Sigmoid colon (tissue), 7 donors: ENCODE data around the gene NDRG4. TPM values are rescaled to one million over a fixed set of nuclear protein-coding genes. Genes with fewer than 3 reads are reported as not detected.

Experiments used
- DNase-seq: peaks from one replicate; pipeline ENCODE4 v3.0.0-alpha.2; 2019
- H3K27ac ChIP-seq, 4 donors: fragments of 200-600 bp; sonication (generic); one replicate each; pipeline ENCODE4 v1.5.1; 2016 to 2019; ENCODE audit warnings: mild to moderate bottlenecking in 1 of 4
- H3K27me3 ChIP-seq, 3 donors: fragments of 200-600 bp; sonication (generic); one replicate each; pipeline ENCODE4 v1.5.1; 2019; ENCODE audit warnings: mild to moderate bottlenecking in 1 of 3
- H3K36me3 ChIP-seq, 4 donors: fragments of 200-600 bp; sonication (generic); one replicate each; pipeline ENCODE4 v1.5.1; 2016 to 2019
- H3K4me1 ChIP-seq, 4 donors: fragments of 200-600 bp; sonication (generic); one replicate each; pipeline ENCODE4 v1.5.1; 2017 to 2019
- H3K4me3 ChIP-seq, 4 donors: fragments of 200-600 bp; sonication (generic); one replicate each; pipeline ENCODE4 v1.5.1; 2017 to 2019; ENCODE audit warnings: mild to moderate bottlenecking in 2 of 4, moderate library complexity in 1 of 4
- H3K9me3 ChIP-seq, 4 donors: fragments of 200-600 bp in 3 of 4; sonication (generic) in 3 of 4; one replicate each; pipeline versions ENCODE4 v1.5.1 to v1.6.1; 2013 to 2019
- EP300 ChIP-seq, 4 donors: sonication (generic); formaldehyde crosslinking; IDR thresholded peaks; one replicate each; pipeline ENCODE4 v1.6.1; 2017; ENCODE audit warnings: antibody characterized with exemption in 4 of 4
- POLR2A ChIP-seq, 2 donors: fragments of 450-650 bp; IDR thresholded peaks; one replicate each; pipeline ENCODE4 v1.6.1; 2016; ENCODE audit warnings: antibody characterized with exemption in 2 of 2, mild to moderate bottlenecking in 2 of 2, moderate library complexity in 2 of 2
- POLR2AphosphoS5 ChIP-seq, 4 donors: sonication (generic); formaldehyde crosslinking; IDR thresholded peaks; one replicate each; pipeline ENCODE4 v1.6.1; 2017; ENCODE audit warnings: antibody characterized with exemption in 4 of 4
- WGBS, 2 donors: extraction: QIAGEN DNeasy Blood & Tissue Kit; methylation state at CpG; one replicate each; pipeline ENCODE4 v1.1.7; 2013; 5-methylcytosine and 5-hydroxymethylcytosine counted together
- intact Hi-C: fragments of 100-400 bp; cut with DNase I; formaldehyde crosslinking; loops from one replicate; pipeline ENCODE4 v1.15.1; 2023
- polyA plus RNA-seq, 3 donors: library from polyadenylated mRNA; stranded (reverse); fragments of 200-250 nt; gene quantifications; one replicate each; pipeline ENCODE4 v1.2.3, GENCODE V29; 2013
- total RNA-seq, 4 donors: library from RNA; depleted of rRNA; stranded (reverse); fragments of >200 nt; gene quantifications; one replicate each; pipeline ENCODE4 v1.1.0, GENCODE V29; 2016
- TF ChIP-seq, protein P1 (sequence below), 4 experiments: fragments of 450-650 bp in 3 of 4; fragments of 200-600 bp in 1 of 4; IDR thresholded peaks; one replicate each; pipeline ENCODE4 v1.5.1; 2016 to 2019; ENCODE audit warnings: antibody characterized with exemption in 4 of 4, mild to moderate bottlenecking in 3 of 4, moderate library complexity in 2 of 4
- donor health status: healthy with polysubstance abuse.
- donor health status: Bipolar disorder and iron deficiency.
- donor health status: healthy.

Gene NDRG4
- total and polyA plus RNA-seq, 7 donors, result 3.6 to 21.0 (median 16.6) TPM

DNA sequence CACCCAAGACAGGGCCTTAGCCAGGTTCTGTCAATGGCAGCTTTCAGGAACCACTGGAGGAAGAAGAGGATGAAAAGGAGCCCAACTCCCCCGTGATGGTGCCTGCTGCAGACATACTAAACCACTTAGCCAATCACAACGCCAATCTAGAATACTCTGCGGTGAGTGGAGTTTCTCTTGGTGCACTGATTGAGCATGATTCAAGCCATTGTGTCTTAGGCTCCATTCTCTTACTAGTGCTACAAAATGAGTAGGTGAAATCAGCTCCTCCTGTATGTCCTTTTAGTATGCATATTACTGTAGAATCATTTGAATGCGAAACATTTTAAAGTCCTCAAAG, 16.8 kb downstream of the NDRG4 start:
- Histone ChIP-seq H3K27me3 (no peaks in the 10 kb centered on the region), H3K4me3 (no peak overlapping the region), H3K36me3 (peaks cover 16 to 43% (median 35%) of the 10 kb centered on the region in 4 donors), H3K4me1 (peaks cover 0 to 27% (median 19%) of the 10 kb centered on the region in 4 donors), H3K9me3 (no peaks in the 10 kb centered on the region), H3K27ac (peak overlapping the region in 1 of 4 donors; percentile 88)
- DNase-seq, result no peak
- TF ChIP-seq POLR2AphosphoS5 (IDR thresholded peaks at IDR 0.05) (no peak), POLR2A (IDR thresholded peaks at IDR 0.05) (no peak), EP300 (IDR thresholded peaks at IDR 0.05) (no peak)
- TF ChIP-seq, protein P1, sequence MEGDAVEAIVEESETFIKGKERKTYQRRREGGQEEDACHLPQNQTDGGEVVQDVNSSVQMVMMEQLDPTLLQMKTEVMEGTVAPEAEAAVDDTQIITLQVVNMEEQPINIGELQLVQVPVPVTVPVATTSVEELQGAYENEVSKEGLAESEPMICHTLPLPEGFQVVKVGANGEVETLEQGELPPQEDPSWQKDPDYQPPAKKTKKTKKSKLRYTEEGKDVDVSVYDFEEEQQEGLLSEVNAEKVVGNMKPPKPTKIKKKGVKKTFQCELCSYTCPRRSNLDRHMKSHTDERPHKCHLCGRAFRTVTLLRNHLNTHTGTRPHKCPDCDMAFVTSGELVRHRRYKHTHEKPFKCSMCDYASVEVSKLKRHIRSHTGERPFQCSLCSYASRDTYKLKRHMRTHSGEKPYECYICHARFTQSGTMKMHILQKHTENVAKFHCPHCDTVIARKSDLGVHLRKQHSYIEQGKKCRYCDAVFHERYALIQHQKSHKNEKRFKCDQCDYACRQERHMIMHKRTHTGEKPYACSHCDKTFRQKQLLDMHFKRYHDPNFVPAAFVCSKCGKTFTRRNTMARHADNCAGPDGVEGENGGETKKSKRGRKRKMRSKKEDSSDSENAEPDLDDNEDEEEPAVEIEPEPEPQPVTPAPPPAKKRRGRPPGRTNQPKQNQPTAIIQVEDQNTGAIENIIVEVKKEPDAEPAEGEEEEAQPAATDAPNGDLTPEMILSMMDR (IDR thresholded peaks at IDR 0.05), result no peak
- WGBS, 2 donors, result 80 to 89% methylated on average over 4 of the region's 4 CpGs
- intact Hi-C loops, result loop anchor here (10.0 kb wide), 3 partner anchors 108 to 782 kb away; partner anchors contain the start of genes CNOT1, GOT2 and KATNB1

DNA sequence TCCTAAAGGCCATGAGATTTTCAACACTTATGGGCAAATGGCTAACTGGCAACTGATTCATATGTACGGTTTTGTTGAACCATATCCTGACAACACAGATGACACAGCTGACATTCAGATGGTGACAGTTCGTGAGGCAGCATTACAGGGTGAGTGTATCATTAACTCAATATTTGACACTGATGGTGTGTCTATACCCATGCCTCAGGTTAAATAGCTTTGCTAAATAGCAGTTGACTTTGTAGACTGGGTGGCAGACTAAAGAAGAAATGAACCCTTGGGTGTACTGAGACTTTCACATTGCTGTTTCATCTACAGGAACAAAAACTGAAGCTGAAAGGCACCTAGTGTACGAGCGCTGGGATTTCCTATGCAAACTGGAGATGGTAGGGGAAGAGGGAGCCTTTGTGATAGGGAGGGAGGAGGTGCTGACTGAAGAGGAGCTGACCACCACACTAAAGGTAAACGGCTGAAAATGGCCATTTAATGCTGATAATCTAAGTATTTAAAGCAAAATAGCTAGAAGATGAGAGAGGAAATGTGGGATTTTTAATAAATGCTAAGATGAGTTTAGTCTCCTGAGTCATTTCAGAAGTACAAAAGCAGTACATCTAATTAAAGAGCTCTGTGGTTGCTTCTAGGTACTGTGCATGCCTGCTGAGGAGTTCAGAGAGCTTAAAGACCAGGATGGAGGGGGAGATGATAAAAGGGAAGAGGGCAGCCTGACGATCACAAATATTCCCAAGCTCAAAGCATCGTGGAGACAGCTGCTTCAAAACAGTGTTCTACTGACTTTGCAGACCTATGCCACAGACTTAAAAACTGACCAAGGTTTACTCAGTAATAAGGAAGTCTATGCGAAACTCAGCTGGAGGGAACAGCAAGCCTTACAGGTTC, 18.4 kb downstream of the NDRG4 start:
- TF ChIP-seq EP300 (IDR thresholded peaks at IDR 0.05), result no peak
- no peak for TF ChIP-seq POLR2AphosphoS5 (IDR thresholded peaks at IDR 0.05)
- TF ChIP-seq, protein P1 (IDR thresholded peaks at IDR 0.05), result no peak
- H3K36me3 ChIP-seq, result peaks cover 29 to 59% (median 47%) of the 10 kb centered on the region in 4 donors
- H3K4me3 ChIP-seq, result no peak overlapping the region
- no peak for DNase-seq
- H3K27me3 ChIP-seq, result no peaks in the 10 kb centered on the region
- 57 to 71% methylated on average over 8 of the region's 8 CpGs for WGBS, 2 donors
- H3K9me3 ChIP-seq, result no peaks in the 10 kb centered on the region
- intact Hi-C loops, result loop anchor here (10.0 kb wide), 3 partner anchors 106 to 784 kb away; partner anchors contain the start of genes CNOT1, GOT2 and KATNB1
- peaks cover 0 to 22% (median 19%) of the 10 kb centered on the region in 4 donors for H3K4me1 ChIP-seq
- no peak overlapping the region for H3K27ac ChIP-seq

DNA sequence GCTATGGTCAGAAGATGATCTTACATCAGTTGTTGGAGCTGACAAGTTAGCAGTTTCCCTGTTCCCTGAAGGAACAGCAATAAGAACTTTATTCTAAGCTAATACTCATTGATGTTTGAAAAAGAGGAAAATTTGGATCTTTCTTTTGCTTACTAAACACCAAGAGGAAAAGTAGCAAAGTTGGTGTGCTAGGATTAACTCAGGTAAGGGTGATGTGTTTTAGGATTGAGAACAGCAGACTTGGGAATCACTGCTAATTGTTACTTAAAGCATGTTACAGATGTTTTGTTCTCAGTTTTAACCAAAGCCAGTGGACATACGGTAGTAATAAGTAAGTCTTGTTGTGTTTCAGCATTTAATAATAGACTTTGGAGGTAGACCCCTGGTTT, 19.0 kb downstream of the NDRG4 start:
- intact Hi-C loops, result loop anchor here (10.0 kb wide), 3 partner anchors 106 to 784 kb away; partner anchors contain the start of genes CNOT1, GOT2 and KATNB1
- Histone ChIP-seq H3K36me3 (peaks cover 35 to 66% (median 54%) of the 10 kb centered on the region in 4 donors), H3K4me3 (no peak overlapping the region), H3K4me1 (peaks cover 0 to 22% (median 19%) of the 10 kb centered on the region in 4 donors), H3K9me3 (no peaks in the 10 kb centered on the region), H3K27ac (no peak overlapping the region), H3K27me3 (no peaks in the 10 kb centered on the region)
- WGBS, 2 donors, result 84 to 85% methylated on average over 1 of the region's 1 CpG
- no peak for DNase-seq
- TF ChIP-seq POLR2AphosphoS5 (IDR thresholded peaks at IDR 0.05) (no peak), EP300 (IDR thresholded peaks at IDR 0.05) (no peak), POLR2A (IDR thresholded peaks at IDR 0.05) (no peak)
- TF ChIP-seq, protein P1 (IDR thresholded peaks at IDR 0.05), result no peak

DNA sequence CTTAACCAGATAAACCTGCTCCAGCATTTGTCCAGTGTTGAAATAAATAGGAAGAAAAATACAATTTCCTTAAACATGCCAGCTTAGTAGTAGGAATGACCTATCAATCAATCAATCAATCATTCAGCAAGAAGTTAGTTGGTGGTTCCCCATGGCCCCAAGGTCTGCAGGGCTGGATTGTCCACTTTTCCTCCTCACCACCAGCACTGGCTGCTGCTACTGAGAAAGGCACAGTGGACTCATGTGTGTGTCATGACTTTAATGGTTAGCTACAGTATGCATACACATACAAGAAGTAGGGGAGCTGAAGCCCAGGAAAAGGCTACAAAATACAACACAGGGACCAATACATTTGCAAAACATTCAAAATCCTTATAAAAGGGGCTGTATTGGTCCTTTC, 19.8 kb downstream of the NDRG4 start:
- TF ChIP-seq POLR2AphosphoS5 (IDR thresholded peaks at IDR 0.05), result no peak
- TF ChIP-seq EP300 (IDR thresholded peaks at IDR 0.05), result no peak
- TF ChIP-seq, protein P1 (IDR thresholded peaks at IDR 0.05), result no peak
- TF ChIP-seq POLR2A (IDR thresholded peaks at IDR 0.05), result no peak
- Histone ChIP-seq H3K4me3 (no peak overlapping the region), H3K27ac (no peak overlapping the region), H3K36me3 (peaks cover 37 to 73% (median 61%) of the 10 kb centered on the region in 4 donors), H3K27me3 (no peaks in the 10 kb centered on the region), H3K4me1 (peaks cover 0 to 14% (median 12%) of the 10 kb centered on the region in 4 donors), H3K9me3 (no peaks in the 10 kb centered on the region)
- no peak for DNase-seq
- intact Hi-C loops, result loop anchor here (10.0 kb wide), 3 partner anchors 105 to 785 kb away; partner anchors contain the start of genes CNOT1, GOT2 and KATNB1
